ENCODE measurements around the gene SPRN.
A peak's percentile ranks its signal among the peaks of the same experiment; 100 is the strongest.

Gene SPRN

GRCh38 chr10:133458021-133458709 is 33.7 kb upstream of the SPRN start:
- TF ChIP-seq CTCF (IDR thresholded peaks at IDR 0.05; ENCODE audit: low read depth, low read length) (no peak), MYC (IDR thresholded peaks at IDR 0.05; ENCODE audit: low read depth, low read length) (no peak), MAX (IDR thresholded peaks at IDR 0.05; ENCODE audit: low read depth, low read length) (no peak), POLR2A (IDR thresholded peaks at IDR 0.05; ENCODE audit: extremely low read depth, insufficient read length) (no peak)
- DNase-seq (ENCODE audit: low read depth), result no peak
- H3K4me3 ChIP-seq (ENCODE audit: low read depth, low read length), result no peak overlapping the region

- no peak for DNase-seq (ENCODE audit: low read depth)
- TF ChIP-seq CTCF (IDR thresholded peaks at IDR 0.05; ENCODE audit: low read depth, low read length), result no peak
- no peak for TF ChIP-seq POLR2A (IDR thresholded peaks at IDR 0.05; ENCODE audit: extremely low read depth, insufficient read length)
- TF ChIP-seq MAX (IDR thresholded peaks at IDR 0.05; ENCODE audit: low read depth, low read length), result no peak
- no peak for TF ChIP-seq MYC (IDR thresholded peaks at IDR 0.05; ENCODE audit: low read depth, low read length)
Measured at GRCh38 chr10:133457100-133457841, 32.8 kb upstream of the SPRN start.

GRCh38 chr10:133456041-133456951 is 31.9 kb upstream of the SPRN start:
- no peak overlapping the region for H3K4me3 ChIP-seq (ENCODE audit: low read depth, low read length)
- no peak for DNase-seq (ENCODE audit: low read depth)
- no peak for TF ChIP-seq POLR2A (IDR thresholded peaks at IDR 0.05; ENCODE audit: extremely low read depth, insufficient read length)
- no peak for TF ChIP-seq MAX (IDR thresholded peaks at IDR 0.05; ENCODE audit: low read depth, low read length)

More at GRCh38 chr10:133457100-133457841, 32.8 kb upstream of the SPRN start:
- no peak overlapping the region for H3K4me3 ChIP-seq (ENCODE audit: low read depth, low read length)

- TF ChIP-seq CTCF (IDR thresholded peaks at IDR 0.05; ENCODE audit: low read depth, low read length), result no peak
- no peak for TF ChIP-seq MYC (IDR thresholded peaks at IDR 0.05; ENCODE audit: low read depth, low read length)
- no peak for TF ChIP-seq POLR2A (IDR thresholded peaks at IDR 0.05; ENCODE audit: extremely low read depth, insufficient read length)
- no peak for TF ChIP-seq MAX (IDR thresholded peaks at IDR 0.05; ENCODE audit: low read depth, low read length)
- no peak overlapping the region for H3K4me3 ChIP-seq (ENCODE audit: low read depth, low read length)
- no peak for DNase-seq (ENCODE audit: low read depth)
Measured at GRCh38 chr10:133455611-133456031, 31.2 kb upstream of the SPRN start.

GRCh38 chr10:133455196-133455595 is 30.8 kb upstream of the SPRN start:
- peak overlapping the region; percentile 3 for H3K4me3 ChIP-seq (ENCODE audit: low read depth, low read length)
- no peak for TF ChIP-seq MYC (IDR thresholded peaks at IDR 0.05; ENCODE audit: low read depth, low read length)
- TF ChIP-seq CTCF (IDR thresholded peaks at IDR 0.05; ENCODE audit: low read depth, low read length), result no peak
- no peak for TF ChIP-seq POLR2A (IDR thresholded peaks at IDR 0.05; ENCODE audit: extremely low read depth, insufficient read length)
- no peak for TF ChIP-seq MAX (IDR thresholded peaks at IDR 0.05; ENCODE audit: low read depth, low read length)
- peak; percentile 55 for DNase-seq (ENCODE audit: low read depth)
